SK-N-SH (cell line): Measurements from ENCODE around the gene ZCCHC10. TPM values are rescaled to one million over a fixed set of nuclear protein-coding genes. Genes with fewer than 3 reads are reported as not detected.
"Not testable (repeated sequence)": the region's sequence is repeated elsewhere in the genome, so short reads cannot be mapped to it uniquely, and the experiment has no call there.

ENCODE experiments used
- CTCF ChIA-PET: fragments of 300-600, 350-600 bp; formaldehyde crosslinking; extraction: SDS; loops from one replicate; lab custom pipeline; 2021; lab: Yijun Ruan, JAX
- POLR2A ChIA-PET: fragments of 350-600 bp; sonication (Branson Sonifier 250); formaldehyde crosslinking; extraction: SDS; loops from one replicate; lab custom pipeline; 2020; ENCODE audit warnings: antibody characterized with exemption, inconsistent platforms; lab: Yijun Ruan, JAX
- DNase-seq: peaks from one replicate; pipeline ENCODE4 v3.0.0; 2012
- H2AFZ ChIP-seq: fragments of 200-600 bp; sonication (generic); 2 replicates; pipeline ENCODE4 v1.8.1; 2016; ENCODE audit warnings: antibody characterized with exemption, mild to moderate bottlenecking, low read depth
- H3F3A ChIP-seq: fragments of 200-600 bp; sonication (generic); replicated peaks from 2 replicates; pipeline ENCODE3; 2016; ENCODE audit warnings: antibody characterized with exemption, mild to moderate bottlenecking; ENCODE audit not compliant: insufficient read depth
- H3K27ac ChIP-seq, 2 experiments: fragments of 200-500 bp in 1 of 2; fragments of 200-600 bp in 1 of 2; sonication (Bioruptor generic) in 1 of 2; sonication (generic), shearing (Covaris generic) in 1 of 2; 2 replicates each; pipeline versions ENCODE4 v1.5.1 to v1.6.1; 2014 to 2016; ENCODE audit warnings: low read depth in 2 of 2, inconsistent platforms in 1 of 2, low read length in 1 of 2, mild to moderate bottlenecking in 1 of 2, mixed read lengths in 1 of 2
- H3K27me3 ChIP-seq: fragments of 200-600 bp; sonication (generic), shearing (Covaris generic); 2 replicates; pipeline ENCODE4 v1.6.1; 2016; ENCODE audit warnings: mixed run types; ENCODE audit not compliant: insufficient read depth
- H3K36me3 ChIP-seq, 2 experiments: fragments of 200-500 bp in 1 of 2; fragments of 200-600 bp in 1 of 2; sonication (Bioruptor generic) in 1 of 2; sonication (generic) in 1 of 2; replicated peaks in 1 of 2; 2 replicates each; pipeline versions ENCODE3 to v1.5.1; 2014 to 2016; ENCODE audit warnings: low read length in 1 of 2, mild to moderate bottlenecking in 1 of 2; ENCODE audit not compliant: insufficient read depth in 2 of 2, control insufficient read depth in 1 of 2
- H3K4me1 ChIP-seq, 2 experiments: fragments of 200-500 bp in 1 of 2; fragments of 200-600 bp in 1 of 2; sonication (Bioruptor generic) in 1 of 2; sonication (generic), shearing (Covaris generic) in 1 of 2; 2 replicates each; pipeline versions ENCODE4 v1.5.1 to v1.6.1; 2014 to 2016; ENCODE audit warnings: low read depth in 1 of 2, low read length in 1 of 2, mixed run types in 1 of 2; ENCODE audit not compliant: insufficient read depth in 2 of 2, control insufficient read depth in 1 of 2
- H3K4me2 ChIP-seq: fragments of 200-600 bp; sonication (generic), shearing (Covaris generic); 2 replicates; pipeline ENCODE4 v1.6.1; 2017; ENCODE audit warnings: mixed run types
- H3K4me3 ChIP-seq, 2 experiments: fragments of 200-500 bp in 1 of 2; fragments of 200-600 bp in 1 of 2; sonication (Bioruptor generic) in 1 of 2; sonication (generic), shearing (Covaris generic) in 1 of 2; 2 replicates each; pipeline versions ENCODE4 v1.5.1 to v1.8.1; 2014 to 2016; ENCODE audit warnings: low read depth in 2 of 2, inconsistent platforms in 1 of 2, low read length in 1 of 2, mild to moderate bottlenecking in 1 of 2, mixed read lengths in 1 of 2, moderate library complexity in 1 of 2
- H3K79me2 ChIP-seq: fragments of 200-600 bp; sonication (generic); 2 replicates; pipeline ENCODE4 v1.8.1; 2017; ENCODE audit warnings: mild to moderate bottlenecking; ENCODE audit not compliant: insufficient read depth
- H3K9ac ChIP-seq: fragments of 200-600 bp; sonication (generic); 2 replicates; pipeline ENCODE4 v1.6.1; 2017; ENCODE audit warnings: mixed run types
- H3K9me2 ChIP-seq: fragments of 200-600 bp; sonication (generic); 2 replicates; pipeline ENCODE4 v1.6.1; 2017; ENCODE audit warnings: mixed run types
- H3K9me3 ChIP-seq: fragments of 200-600 bp; sonication (generic); 2 replicates; pipeline ENCODE4 v1.6.1; 2017; ENCODE audit warnings: mixed run types, mild to moderate bottlenecking, moderate library complexity
- H4K20me1 ChIP-seq: fragments of 200-600 bp; sonication (generic); 2 replicates; pipeline ENCODE4 v1.6.1; 2017; ENCODE audit warnings: mild to moderate bottlenecking, mixed run types; ENCODE audit not compliant: insufficient read depth
- CHD2 ChIP-seq: fragments of 150-350 bp; IDR thresholded peaks from 2 replicates; pipeline ENCODE4 v1.6.1; 2018; ENCODE audit warnings: low read length; ENCODE audit not compliant: partially characterized antibody
- EZH2phosphoT487 ChIP-seq: fragments of 200-600 bp; sonication (generic); IDR thresholded peaks from 2 replicates; pipeline ENCODE4 v1.6.1; 2017; ENCODE audit warnings: low read depth, mixed run types, mild to moderate bottlenecking, antibody characterized with exemption, moderate library complexity, borderline replicate concordance
- FOSL2 ChIP-seq: IDR thresholded peaks from 2 replicates; pipeline ENCODE4 v1.4.0; 2012; ENCODE audit warnings: low read depth, mild to moderate bottlenecking, moderate library complexity, borderline replicate concordance
- FOXM1 ChIP-seq: IDR thresholded peaks from 2 replicates; pipeline ENCODE4 v1.4.0; 2012; ENCODE audit warnings: low read depth, mild to moderate bottlenecking
- JUND ChIP-seq: IDR thresholded peaks from 2 replicates; pipeline ENCODE4 v1.4.0; 2012
- MAX ChIP-seq: IDR thresholded peaks from 2 replicates; pipeline ENCODE4 v1.4.0; 2012; ENCODE audit warnings: low read depth
- MEF2A ChIP-seq: IDR thresholded peaks from 2 replicates; pipeline ENCODE4 v1.4.0; 2012; ENCODE audit warnings: low read depth, borderline replicate concordance
- NRF1 ChIP-seq: IDR thresholded peaks from 2 replicates; pipeline ENCODE4 v1.6.1; 2012; ENCODE audit warnings: low read depth, mild to moderate bottlenecking, low read length
- PBX3 ChIP-seq: IDR thresholded peaks from 2 replicates; pipeline ENCODE4; 2012
- RCOR1 ChIP-seq: fragments of 150-350 bp; IDR thresholded peaks from 2 replicates; pipeline ENCODE4 v1.6.1; 2017; ENCODE audit warnings: antibody characterized with exemption, low read length
- REST ChIP-seq: IDR thresholded peaks from 2 replicates; pipeline ENCODE4 v1.6.1; 2012; ENCODE audit warnings: mild to moderate bottlenecking, low read depth, low read length, moderate library complexity
- RXRA ChIP-seq: IDR thresholded peaks from 2 replicates; pipeline ENCODE4 v1.4.0; 2012; ENCODE audit warnings: low read depth, mild to moderate bottlenecking, borderline replicate concordance
- SMC3 ChIP-seq: IDR thresholded peaks from 2 replicates; pipeline ENCODE4 v1.6.1; 2012; ENCODE audit warnings: low read depth, low read length, improper control_type of control experiment
- YY1 ChIP-seq: IDR thresholded peaks from 2 replicates; pipeline ENCODE4 v1.4.0; 2012; ENCODE audit warnings: low read depth, mild to moderate bottlenecking
- WGBS: methylation state at CpG from one replicate; pipeline ENCODE4 v1.1.6; 2017; ENCODE audit warnings: low lambda C conversion rate; 5-methylcytosine and 5-hydroxymethylcytosine counted together
- polyA plus RNA-seq, 3 experiments: library from polyadenylated mRNA; depleted of rRNA; stranded (reverse); fragments of >200 nt; gene quantifications; 2 replicates each; pipeline ENCODE4 v1.2.3, GENCODE V29; 2012

The ZCCHC10 gene
- polyA plus RNA-seq, 1 of the 3 experiments (the other 2 are of a cell fraction), result 28.4 TPM

GRCh38 chr5:133048993-133049725 lies 22.8 kb upstream of the ZCCHC10 start:
- H3K36me3 ChIP-seq, result no peaks in the 10 kb centered on the region

GRCh38 chr5:133047404-133047803 lies 21.1 kb upstream of the ZCCHC10 start:
- Histone ChIP-seq H3K9me2 (no peaks in the 10 kb centered on the region), H3K9me3 (no peaks in the 10 kb centered on the region), H3K36me3 (no peaks in the 10 kb centered on the region), H3K9ac (no peak overlapping the region), H2AFZ (no peak overlapping the region), H3K27ac (no peak overlapping the region), H3K4me2 (no peak overlapping the region), H3F3A (peaks cover 42% of the 10 kb centered on the region), H3K27me3 (no peaks in the 10 kb centered on the region), H3K4me1 (peaks cover 11 to 18% of the 10 kb centered on the region in 2 experiments; a peak in 3 of 4 replicates), H4K20me1 (no peaks in the 10 kb centered on the region), H3K79me2 (peaks cover 20% of the 10 kb centered on the region), H3K4me3 (no peak overlapping the region)
- 97% methylated on average over 6 of the region's 19 CpGs for WGBS
- ChIA-PET CTCF (no interaction called here), POLR2A (interaction anchor here (0.6 kb wide), 1 partner anchor 950 kb away, joined by 3 read pairs; no protein-coding TSS in a partner anchor)
- DNase-seq, result no peak
- TF ChIP-seq PBX3 (no peak), JUND (no peak), REST (no peak), SMC3 (no peak), RXRA (no peak), RCOR1 (no peak), FOSL2 (no peak), YY1 (no peak), MAX (no peak), FOXM1 (no peak), EZH2phosphoT487 (no peak), MEF2A (no peak), CHD2 (no peak)

More at GRCh38 chr5:133048993-133049725, 22.8 kb upstream of the ZCCHC10 start:
- Histone ChIP-seq H3K9me2 (no peaks in the 10 kb centered on the region), H3K79me2 (peaks cover 38% of the 10 kb centered on the region), H3K9me3 (no peaks in the 10 kb centered on the region), H3K4me1 (peaks cover 11 to 25% of the 10 kb centered on the region in 2 experiments; a peak in 3 of 4 replicates), H4K20me1 (peaks cover 14% of the 10 kb centered on the region), H3F3A (peaks cover 42% of the 10 kb centered on the region), H3K9ac (peak overlapping the region; percentile 28; the same call in 1 of the 2 replicates), H3K4me2 (peak overlapping the region; percentile 55), H3K4me3 (peak overlapping the region in 1 of 2 experiments; percentile 16; a peak in 2 of 4 replicates), H3K27ac (peak overlapping the region; percentile 97 to 99), H3K27me3 (no peaks in the 10 kb centered on the region), H2AFZ (peak overlapping the region; percentile 17; the same call in 1 of the 2 replicates)
- no peak for DNase-seq
- 38% methylated on average over 6 of the region's 6 CpGs for WGBS
- POLR2A ChIA-PET, result interaction anchor here (1.0 kb wide), 1 partner anchor 10 kb away, joined by 3 read pairs; no protein-coding TSS in a partner anchor
- TF ChIP-seq MEF2A, result peak; percentile 71
- no peak for TF ChIP-seq NRF1
- CTCF ChIA-PET, result interaction anchor here (0.7 to 1.4 kb wide), 3 partner anchors 10 to 931 kb away, joined by 3 read pairs; no protein-coding TSS in a partner anchor

- CTCF ChIA-PET, H3K4me3 ChIP-seq, DNase-seq, H3K27ac ChIP-seq, POLR2A ChIA-PET, H4K20me1 ChIP-seq, H3K9me3 ChIP-seq, H3K4me2 ChIP-seq, H3K36me3 ChIP-seq, H3K27me3 ChIP-seq, H3K9me2 ChIP-seq, H3K9ac ChIP-seq: not testable (repeated sequence)
- H3K79me2 ChIP-seq, result peaks cover 15% of the 10 kb centered on the region
- peaks cover 11 to 18% of the 10 kb centered on the region in 2 experiments; a peak in 3 of 4 replicates for H3K4me1 ChIP-seq
- 0 out of 2 replicates have a peak overlapping the region, but pooled peaks have one; percentile 42 for H2AFZ ChIP-seq
- WGBS, result 93% methylated on average over 8 of the region's 8 CpGs
- peaks cover 37% of the 10 kb centered on the region for H3F3A ChIP-seq
Measured at GRCh38 chr5:133046560-133046959, 20.2 kb upstream of the ZCCHC10 start.
